ENCODE data around the gene ELK4. TPM values are rescaled to one million over a fixed set of nuclear protein-coding genes. Genes with fewer than 3 reads are reported as not detected.

The ELK4 gene
- total and polyA plus RNA-seq, 2 of the 8 experiments (the other 6 are each of a cell fraction or from before 2014, with no cell fraction given): 2.9 to 26.3 TPM

- Histone ChIP-seq H3K23me2 (ENCODE audit: low read depth, low read length) (0 out of 2 replicates have a peak, but pooled peaks cover 2% of the 10 kb centered on the region), H4K5ac (ENCODE audit: insufficient read length, low read depth, low read length) (no peak overlapping the region), H3K23ac (ENCODE audit: insufficient read length) (no peak overlapping the region), H4K91ac (replicated peaks; ENCODE audit: insufficient read length, low read length) (no peak overlapping the region), H3K56ac (replicated peaks; ENCODE audit: insufficient read length, low read depth, low read length) (no peak overlapping the region), H3K9ac (replicated peaks in 1 of 4; ENCODE audit: extremely low read depth in 1 of 4, low read depth in 3 of 4, low read length in 3 of 4) (no peak overlapping the region), H3K36me3 (ENCODE audit: control insufficient read depth in 2 of 4, insufficient read depth in 4 of 4, low read length in 3 of 4) (no peaks in the 10 kb centered on the region), H3K14ac (ENCODE audit: insufficient read length) (no peak overlapping the region), H2BK20ac (ENCODE audit: low read length) (no peak overlapping the region), H3K4me3 (ENCODE audit: extremely low read depth in 1 of 4, insufficient read depth in 2 of 4, low read depth in 3 of 4, low read length in 4 of 4) (no peak overlapping the region), H4K20me1 (replicated peaks in 1 of 2; ENCODE audit: control insufficient read depth in 1 of 2, insufficient read depth in 2 of 2, low read length in 2 of 2) (no peaks in the 10 kb centered on the region), H3K4me2 (ENCODE audit: insufficient read depth in 1 of 2, low read depth in 2 of 2, low read length in 2 of 2) (no peak overlapping the region), H2BK120ac (replicated peaks; ENCODE audit: low read depth, low read length) (no peak overlapping the region), H2BK12ac (ENCODE audit: low read depth, low read length) (no peak overlapping the region; the same call in 1 of the 2 replicates), H3K79me2 (ENCODE audit: control insufficient read depth in 1 of 2, insufficient read depth in 2 of 2, low read length in 2 of 2) (no peaks in the 10 kb centered on the region), H3K18ac (ENCODE audit: extremely low read depth, low read length) (no peak overlapping the region), H2BK5ac (ENCODE audit: low read depth, low read length) (no peak overlapping the region), H3K79me1 (ENCODE audit: low read depth, low read length) (no peaks in the 10 kb centered on the region), H3K27me3 (replicated peaks in 1 of 4; ENCODE audit: control insufficient read depth in 3 of 4, extremely low read depth in 1 of 4, insufficient read depth in 3 of 4, low read length in 3 of 4) (peaks cover 3 to 10% (median 6%) of the 10 kb centered on the region in 4 experiments; a peak in 6 of 7 replicates), H3K27ac (ENCODE audit: low read depth, low read length) (no peak overlapping the region), H3K4me1 (replicated peaks in 1 of 4; ENCODE audit: control insufficient read depth in 3 of 4, insufficient read depth in 4 of 4, low read length in 3 of 4) (peaks cover 0 to 16% (median 4%) of the 10 kb centered on the region in 4 experiments; a peak in 5 of 7 replicates), H3K9me3 (ENCODE audit: insufficient read depth in 2 of 2, low read depth in 1 of 2, low read length in 1 of 2) (no peaks in the 10 kb centered on the region), H2AFZ (ENCODE audit: low read length) (no peak overlapping the region), H2BK15ac (ENCODE audit: low read length) (no peak overlapping the region), H3K4ac (replicated peaks; ENCODE audit: insufficient read length, low read depth, low read length) (no peak overlapping the region), H4K8ac (ENCODE audit: extremely low read depth, insufficient read depth, low read length) (no peak overlapping the region), H2AK5ac (ENCODE audit: low read depth, low read length) (no peak overlapping the region)
- ChIA-PET POLR2A (ENCODE audit: partially characterized antibody) (interaction anchor here (0.6 kb wide), 1 partner anchor 122 kb away, joined by 3 read pairs; no protein-coding TSS in a partner anchor), CTCF (ENCODE audit: partially characterized antibody) (interaction anchor here (1.4 to 2.9 kb wide), 6 partner anchors 9 to 98 kb away, joined by 4 to 25 read pairs (median 6); no protein-coding TSS in a partner anchor)
- TF ChIP-seq CHD1 (IDR thresholded peaks at IDR 0.05; ENCODE audit: low read depth, low read length) (no peak), EGR1 (IDR thresholded peaks at IDR 0.05; ENCODE audit: borderline replicate concordance, low read depth, low read length) (no peak), TAF7 (optimal IDR thresholded peaks at IDR 0.05; ENCODE audit: borderline replicate concordance, low read depth, low read length) (no peak), RFX5 (IDR thresholded peaks at IDR 0.05; ENCODE audit: borderline replicate concordance, low read depth, low read length) (no peak), CEBPB (IDR thresholded peaks at IDR 0.05; ENCODE audit: low read depth, low read length) (no peak), TEAD4 (IDR thresholded peaks at IDR 0.05; ENCODE audit: low read depth, low read length) (no peak), RXRA (IDR thresholded peaks at IDR 0.05; ENCODE audit: insufficient read depth, low read depth, low read length) (no peak), EP300 (IDR thresholded peaks at IDR 0.05; ENCODE audit: borderline replicate concordance in 1 of 2, low read depth in 2 of 2, low read length in 2 of 2) (no peak), RAD21 (IDR thresholded peaks at IDR 0.05 in 1 of 2, conservative IDR thresholded peaks at IDR 0.05 in 1 of 2; ENCODE audit: low read depth in 2 of 2, low read length in 2 of 2) (no peak), NANOG (IDR thresholded peaks at IDR 0.05; ENCODE audit: insufficient read depth, low read depth, low read length, poor library complexity, severe bottlenecking) (no peak), USF2 (IDR thresholded peaks at IDR 0.05; ENCODE audit: low read length) (no peak)
- 80% methylated on average over 3 of the region's 3 CpGs; no CpG with 5 or more reads in 1 of the 2 experiments for WGBS, 2 experiments (ENCODE audit: extremely low coverage in 1 of 2, insufficient coverage in 1 of 2, insufficient read length in 1 of 2, insufficient replicate concordance in 2 of 2, low coverage in 1 of 2, low lambda C conversion rate in 2 of 2, missing lambda C conversion rate in 1 of 2)
- DNase-seq (ENCODE audit: low read depth in 1 of 2, low spot score in 2 of 2) (peak in 1 of 2 experiments; percentile 37), FAIRE-seq (no peak)
These were observed 55.8 kb downstream of the ELK4 start for GRCh38 chr1:205576011-205576410.
